Measurements from ENCODE around the gene FAM234A. TPM values are rescaled to one million over a fixed set of nuclear protein-coding genes. Genes with fewer than 3 reads are reported as not detected.
A peak's percentile ranks its signal among the peaks of the same experiment; 100 is the strongest.
"Not testable (repeated sequence)": the region's sequence is repeated elsewhere in the genome, so short reads cannot be mapped to it uniquely, and the experiment has no call there.

The FAM234A gene
- total RNA-seq, 1 experiment from 2014 or later, result 94.9 TPM

- H2BK120ac ChIP-seq (ENCODE audit: low read depth, low read length, poor library complexity, severe bottlenecking); H3K9me3 ChIP-seq (ENCODE audit: control insufficient read depth, low read depth, low read length); H3K79me1 ChIP-seq (ENCODE audit: insufficient read depth, low read depth, low read length, poor library complexity, severe bottlenecking); H3T11ph ChIP-seq (ENCODE audit: low read length); H3K9ac ChIP-seq (ENCODE audit: extremely low read depth, insufficient read length, low read length); H2BK12ac ChIP-seq (ENCODE audit: insufficient read length, low read depth, low read length); H3K79me2 ChIP-seq (ENCODE audit: insufficient read depth, low read length); H3K14ac ChIP-seq (ENCODE audit: insufficient read depth, low read length); H3K27ac Mint-ChIP-seq; H2BK5ac ChIP-seq (ENCODE audit: insufficient read length, low read length); H2BK15ac ChIP-seq (ENCODE audit: low read depth, low read length); H4K20me1 ChIP-seq (ENCODE audit: control insufficient read depth, insufficient read depth, insufficient read length); H2BK20ac ChIP-seq (ENCODE audit: low read depth, low read length, poor library complexity, severe bottlenecking); H4K5ac ChIP-seq (ENCODE audit: insufficient read length, low read depth, low read length); H3K27me3 Mint-ChIP-seq (ENCODE audit: low read depth); H4K91ac ChIP-seq (ENCODE audit: insufficient read length, low read depth, low read length); H3K27ac ChIP-seq (ENCODE audit: insufficient read length, low read depth, low read length); DNase-seq; H3K9me3 Mint-ChIP-seq; H2AFZ ChIP-seq (ENCODE audit: low read length); H4K8ac ChIP-seq (replicated peaks; ENCODE audit: insufficient read length, low read depth, low read length); H3K4me1 ChIP-seq (ENCODE audit: insufficient read depth, low read length); H3K18ac ChIP-seq (ENCODE audit: insufficient read length, low read depth, low read length); H3K4ac ChIP-seq (ENCODE audit: low read depth, low read length); H2AK5ac ChIP-seq (ENCODE audit: insufficient read length, low read length); H3K27me3 ChIP-seq (ENCODE audit: insufficient read depth, low read length); H3K4me2 ChIP-seq (ENCODE audit: insufficient read depth, insufficient read length, low read length); H3K4me3 Mint-ChIP-seq; H3K56ac ChIP-seq (ENCODE audit: insufficient read length, low read depth, low read length); H3K23ac ChIP-seq (ENCODE audit: insufficient read length, low read depth, low read length); H3K4me1 Mint-ChIP-seq; H3K23me2 ChIP-seq (ENCODE audit: insufficient read length, low read depth, low read length, poor library complexity, severe bottlenecking): not testable (repeated sequence)
- WGBS (ENCODE audit: extremely low coverage, insufficient read length, low lambda C conversion rate), result no CpG with 5 or more reads among the region's 4 CpGs
- peaks cover 52 to 97% (median 82%) of the 10 kb centered on the region in 3 experiments; a peak in 6 of 7 replicates for H3K36me3 Mint-ChIP-seq (ENCODE audit: insufficient read depth in 1 of 3, low read depth in 3 of 3)
Observed at GRCh38 chr16:209359-209758, 25.3 kb upstream of the FAM234A start.

- H3K79me1 ChIP-seq (ENCODE audit: insufficient read depth, low read depth, low read length, poor library complexity, severe bottlenecking); H3K4me1 Mint-ChIP-seq; H2AK5ac ChIP-seq (ENCODE audit: insufficient read length, low read length); H3K27me3 ChIP-seq (ENCODE audit: insufficient read depth, low read length); H3K9ac ChIP-seq (ENCODE audit: extremely low read depth, insufficient read length, low read length); H3K79me2 ChIP-seq (ENCODE audit: insufficient read depth, low read length); H2BK5ac ChIP-seq (ENCODE audit: insufficient read length, low read length); H3K9me3 ChIP-seq (ENCODE audit: control insufficient read depth, low read depth, low read length); H3K27ac ChIP-seq (ENCODE audit: insufficient read length, low read depth, low read length); H3K9me3 Mint-ChIP-seq; H3K23ac ChIP-seq (ENCODE audit: insufficient read length, low read depth, low read length); H2BK20ac ChIP-seq (ENCODE audit: low read depth, low read length, poor library complexity, severe bottlenecking); H2BK12ac ChIP-seq (ENCODE audit: insufficient read length, low read depth, low read length); H4K5ac ChIP-seq (ENCODE audit: insufficient read length, low read depth, low read length); H3K56ac ChIP-seq (ENCODE audit: insufficient read length, low read depth, low read length); H4K8ac ChIP-seq (replicated peaks; ENCODE audit: insufficient read length, low read depth, low read length); H3K23me2 ChIP-seq (ENCODE audit: insufficient read length, low read depth, low read length, poor library complexity, severe bottlenecking); H4K20me1 ChIP-seq (ENCODE audit: control insufficient read depth, insufficient read depth, insufficient read length); H3K4me1 ChIP-seq (ENCODE audit: insufficient read depth, low read length); H3K4me2 ChIP-seq (ENCODE audit: insufficient read depth, insufficient read length, low read length); H3K27me3 Mint-ChIP-seq (ENCODE audit: low read depth); H3K14ac ChIP-seq (ENCODE audit: insufficient read depth, low read length); H2BK15ac ChIP-seq (ENCODE audit: low read depth, low read length); H2BK120ac ChIP-seq (ENCODE audit: low read depth, low read length, poor library complexity, severe bottlenecking); H2AFZ ChIP-seq (ENCODE audit: low read length); H3K4ac ChIP-seq (ENCODE audit: low read depth, low read length); H3K18ac ChIP-seq (ENCODE audit: insufficient read length, low read depth, low read length); DNase-seq; H4K91ac ChIP-seq (ENCODE audit: insufficient read length, low read depth, low read length); H3K4me3 Mint-ChIP-seq; H3T11ph ChIP-seq (ENCODE audit: low read length): not testable (repeated sequence)
- no CpG with 5 or more reads among the region's 14 CpGs for WGBS (ENCODE audit: extremely low coverage, insufficient read length, low lambda C conversion rate)
- H3K27ac Mint-ChIP-seq, result peak overlapping the region in 1 of 3 experiments; percentile 18; a peak in 2 of 7 replicates
- H3K36me3 Mint-ChIP-seq (ENCODE audit: insufficient read depth in 1 of 3, low read depth in 3 of 3), result peaks cover 46 to 97% (median 81%) of the 10 kb centered on the region in 3 experiments; a peak in 6 of 7 replicates
Observed at GRCh38 chr16:211631-212180, 22.9 kb upstream of the FAM234A start.

Measured in H9 (cell line).